Measurements from ENCODE around the gene CRTAC1.

- TF ChIP-seq CTCF (IDR thresholded peaks at IDR 0.05 in 8 of 11, conservative IDR thresholded peaks at IDR 0.05 in 3 of 11) = no peak
- no peak for TF ChIP-seq POLR2A (IDR thresholded peaks at IDR 0.05)
- no peak for TF ChIP-seq POLR2AphosphoS5 (IDR thresholded peaks at IDR 0.05)
Measured at GRCh38 chr10:98006266-98006665, 24.2 kb downstream of the CRTAC1 start.

Data from spleen (tissue), 7 donors.